Measurements from ENCODE around the gene FKBP1B.
A peak's percentile ranks its signal among the peaks of the same experiment; 100 is the strongest.
"Not testable (repeated sequence)": the region's sequence is repeated elsewhere in the genome, so short reads cannot be mapped to it uniquely, and the experiment has no call there.

The FKBP1B gene

DNA sequence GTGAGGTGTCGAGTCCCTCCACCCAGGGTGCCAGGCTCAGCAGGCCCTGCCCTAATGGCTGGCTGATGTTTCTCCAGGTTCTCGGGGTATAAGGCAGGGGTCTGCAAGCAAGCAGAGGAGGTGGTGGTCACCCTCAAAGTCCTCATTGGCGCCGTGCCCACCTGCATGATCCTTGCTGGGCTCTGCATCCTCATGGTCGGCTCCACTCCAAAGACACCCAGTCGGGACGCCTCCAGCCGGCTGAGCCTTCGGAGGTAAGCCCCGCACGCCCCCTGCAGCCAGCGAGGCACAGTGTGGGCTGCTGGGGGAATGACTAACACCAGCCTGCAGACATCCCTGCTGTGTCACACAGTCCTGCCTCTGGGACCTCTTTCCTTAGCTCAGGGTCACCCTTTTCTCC lies 25.5 kb upstream of the FKBP1B start:
- no peak overlapping the region for H3K4me3 ChIP-seq (ENCODE audit: low read length)
- no peaks in the 10 kb centered on the region for H3K9me3 ChIP-seq (ENCODE audit: insufficient read depth, low read depth, low read length)
- 78% methylated on average over 12 of the region's 12 CpGs for WGBS
- H3K9ac ChIP-seq (ENCODE audit: low read depth, low read length) = no peak overlapping the region
- peaks cover 26% of the 10 kb centered on the region for H3K4me1 ChIP-seq (ENCODE audit: insufficient read depth, low read length)
- no peak overlapping the region for H3K27ac ChIP-seq (ENCODE audit: low read depth, low read length)
- no peaks in the 10 kb centered on the region for H3K27me3 ChIP-seq (ENCODE audit: insufficient read depth, low read length)
- peaks cover 20% of the 10 kb centered on the region for H3K36me3 ChIP-seq (ENCODE audit: insufficient read depth, low read length)

GRCh38 chr2:24024996-24025663 lies 24.4 kb upstream of the FKBP1B start:
- H3K4me1 ChIP-seq (ENCODE audit: insufficient read depth, low read length) = peaks cover 26% of the 10 kb centered on the region
- 92% methylated on average over 17 of the region's 17 CpGs for WGBS
- peaks cover 31% of the 10 kb centered on the region for H3K36me3 ChIP-seq (ENCODE audit: insufficient read depth, low read length)
- no peaks in the 10 kb centered on the region for H3K27me3 ChIP-seq (ENCODE audit: insufficient read depth, low read length)
- peak overlapping the region; percentile 30; the same call in 1 of the 2 replicates for H3K9ac ChIP-seq (ENCODE audit: low read depth, low read length)
- H3K9me3 ChIP-seq (ENCODE audit: insufficient read depth, low read depth, low read length) = no peaks in the 10 kb centered on the region
- no peak overlapping the region for H3K4me3 ChIP-seq (ENCODE audit: low read length)
- peak overlapping the region; percentile 95 for H3K27ac ChIP-seq (ENCODE audit: low read depth, low read length)

DNA sequence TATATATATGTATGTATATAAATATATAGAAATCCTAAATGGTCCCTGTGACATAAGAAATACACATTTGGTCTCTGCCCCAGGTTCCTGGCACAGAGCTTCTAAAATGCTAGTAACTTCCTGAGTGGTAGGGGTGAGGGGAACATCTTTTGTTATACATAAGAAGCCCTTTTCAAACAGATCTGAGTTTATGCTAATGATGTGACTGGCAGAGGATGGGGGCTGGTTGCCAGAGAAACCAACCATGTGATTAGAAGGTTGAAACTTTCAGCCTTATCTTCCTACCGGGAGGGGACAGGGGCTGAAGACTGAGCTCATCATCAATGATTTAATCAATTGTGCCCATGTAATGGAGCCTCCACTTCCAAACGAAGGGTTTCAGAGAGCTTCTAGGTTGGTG lies 23.3 kb upstream of the FKBP1B start:
- H3K9me3 ChIP-seq (ENCODE audit: insufficient read depth, low read depth, low read length) = no peaks in the 10 kb centered on the region
- H3K36me3 ChIP-seq (ENCODE audit: insufficient read depth, low read length) = peaks cover 42% of the 10 kb centered on the region
- H3K4me3 ChIP-seq (ENCODE audit: low read length) = peak overlapping the region; percentile 28
- peaks cover 26% of the 10 kb centered on the region for H3K4me1 ChIP-seq (ENCODE audit: insufficient read depth, low read length)
- no peaks in the 10 kb centered on the region for H3K27me3 ChIP-seq (ENCODE audit: insufficient read depth, low read length)
- H3K9ac ChIP-seq (ENCODE audit: low read depth, low read length) = peak overlapping the region; percentile 17; the same call in 1 of the 2 replicates
- 9% methylated on average over 2 of the region's 2 CpGs for WGBS
- peak overlapping the region; percentile 95 for H3K27ac ChIP-seq (ENCODE audit: low read depth, low read length)

DNA sequence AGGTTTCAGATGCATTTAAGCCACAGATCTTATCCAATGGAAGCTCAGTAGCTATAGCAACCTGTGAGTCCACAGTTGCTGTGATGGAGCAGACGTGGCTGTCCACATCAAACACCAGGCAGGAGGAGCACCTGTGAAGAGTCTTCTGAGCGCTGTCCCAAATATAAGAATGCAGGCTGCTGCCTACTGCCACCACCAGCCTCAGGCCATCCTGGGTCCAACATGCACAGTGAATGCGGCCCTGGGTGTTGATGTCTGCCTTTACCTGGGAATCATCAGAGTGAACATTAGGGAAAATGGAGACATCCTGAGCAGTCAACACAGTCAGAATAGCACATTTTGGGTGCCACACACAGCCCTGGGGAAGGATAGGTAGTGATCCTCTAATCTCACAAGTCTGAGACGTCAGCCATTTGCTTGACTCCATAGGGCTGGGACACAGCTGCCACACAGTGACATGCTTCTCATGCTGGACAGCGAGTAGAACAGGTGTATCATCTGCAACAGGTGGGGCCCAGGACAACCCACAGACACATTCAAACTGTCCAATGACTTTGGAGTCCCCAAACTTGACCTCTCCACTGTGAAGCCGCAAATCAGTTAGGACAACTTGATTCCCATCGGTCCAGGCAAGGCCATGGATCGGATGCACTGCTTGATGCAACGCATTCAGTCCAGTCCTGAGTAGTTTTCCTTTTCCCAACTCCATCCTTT lies 10.6 kb upstream of the FKBP1B start:
- no peak overlapping the region for H3K9ac ChIP-seq (ENCODE audit: low read depth, low read length)
- H3K36me3 ChIP-seq (ENCODE audit: insufficient read depth, low read length) = peaks cover 45% of the 10 kb centered on the region
- no peak overlapping the region for H3K4me3 ChIP-seq (ENCODE audit: low read length)
- 97% methylated on average over 9 of the region's 9 CpGs for WGBS
- H3K27ac ChIP-seq (ENCODE audit: low read depth, low read length) = no peak overlapping the region
- H3K9me3 ChIP-seq (ENCODE audit: insufficient read depth, low read depth, low read length) = no peaks in the 10 kb centered on the region
- no peaks in the 10 kb centered on the region for H3K4me1 ChIP-seq (ENCODE audit: insufficient read depth, low read length)
- H3K27me3 ChIP-seq (ENCODE audit: insufficient read depth, low read length) = no peaks in the 10 kb centered on the region

DNA sequence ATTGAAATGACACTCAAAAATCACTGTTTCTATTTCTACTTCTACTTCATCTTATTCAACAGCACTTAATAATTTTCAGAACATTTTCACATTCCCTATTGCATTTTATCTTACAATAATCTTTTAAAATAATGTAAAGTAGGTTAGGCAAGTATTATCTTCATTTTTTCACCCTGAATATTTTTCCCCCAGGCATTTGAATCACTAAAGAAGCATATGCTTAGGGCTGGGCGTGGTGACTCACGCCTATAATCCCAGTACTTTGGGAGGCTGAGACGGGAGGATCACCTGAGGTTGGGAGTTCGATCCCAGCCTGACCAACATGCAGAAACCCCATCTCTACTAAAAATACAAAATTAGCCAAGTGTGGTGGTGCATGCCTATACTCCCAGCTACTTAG lies 9.0 kb upstream of the FKBP1B start:
- Histone ChIP-seq H3K4me3 (ENCODE audit: low read length) (no peak overlapping the region), H3K9me3 (ENCODE audit: insufficient read depth, low read depth, low read length) (no peaks in the 10 kb centered on the region), H3K4me1 (ENCODE audit: insufficient read depth, low read length) (no peaks in the 10 kb centered on the region), H3K9ac (ENCODE audit: low read depth, low read length) (no peak overlapping the region), H3K27me3 (ENCODE audit: insufficient read depth, low read length) (no peaks in the 10 kb centered on the region), H3K36me3 (ENCODE audit: insufficient read depth, low read length) (peaks cover 43% of the 10 kb centered on the region), H3K27ac (ENCODE audit: low read depth, low read length) (no peak overlapping the region)
- 88% methylated on average over 4 of the region's 4 CpGs for WGBS

GRCh38 chr2:24043133-24043532 lies 6.4 kb upstream of the FKBP1B start:
- H3K4me3 ChIP-seq (ENCODE audit: low read length); H3K27me3 ChIP-seq (ENCODE audit: insufficient read depth, low read length); H3K9me3 ChIP-seq (ENCODE audit: insufficient read depth, low read depth, low read length); H3K27ac ChIP-seq (ENCODE audit: low read depth, low read length); H3K9ac ChIP-seq (ENCODE audit: low read depth, low read length); H3K4me1 ChIP-seq (ENCODE audit: insufficient read depth, low read length): not testable (repeated sequence)
- 96% methylated on average over 6 of the region's 6 CpGs for whole genome bisulfite sequencing
- peaks cover 21% of the 10 kb centered on the region for H3K36me3 ChIP-seq (ENCODE audit: insufficient read depth, low read length)

DNA sequence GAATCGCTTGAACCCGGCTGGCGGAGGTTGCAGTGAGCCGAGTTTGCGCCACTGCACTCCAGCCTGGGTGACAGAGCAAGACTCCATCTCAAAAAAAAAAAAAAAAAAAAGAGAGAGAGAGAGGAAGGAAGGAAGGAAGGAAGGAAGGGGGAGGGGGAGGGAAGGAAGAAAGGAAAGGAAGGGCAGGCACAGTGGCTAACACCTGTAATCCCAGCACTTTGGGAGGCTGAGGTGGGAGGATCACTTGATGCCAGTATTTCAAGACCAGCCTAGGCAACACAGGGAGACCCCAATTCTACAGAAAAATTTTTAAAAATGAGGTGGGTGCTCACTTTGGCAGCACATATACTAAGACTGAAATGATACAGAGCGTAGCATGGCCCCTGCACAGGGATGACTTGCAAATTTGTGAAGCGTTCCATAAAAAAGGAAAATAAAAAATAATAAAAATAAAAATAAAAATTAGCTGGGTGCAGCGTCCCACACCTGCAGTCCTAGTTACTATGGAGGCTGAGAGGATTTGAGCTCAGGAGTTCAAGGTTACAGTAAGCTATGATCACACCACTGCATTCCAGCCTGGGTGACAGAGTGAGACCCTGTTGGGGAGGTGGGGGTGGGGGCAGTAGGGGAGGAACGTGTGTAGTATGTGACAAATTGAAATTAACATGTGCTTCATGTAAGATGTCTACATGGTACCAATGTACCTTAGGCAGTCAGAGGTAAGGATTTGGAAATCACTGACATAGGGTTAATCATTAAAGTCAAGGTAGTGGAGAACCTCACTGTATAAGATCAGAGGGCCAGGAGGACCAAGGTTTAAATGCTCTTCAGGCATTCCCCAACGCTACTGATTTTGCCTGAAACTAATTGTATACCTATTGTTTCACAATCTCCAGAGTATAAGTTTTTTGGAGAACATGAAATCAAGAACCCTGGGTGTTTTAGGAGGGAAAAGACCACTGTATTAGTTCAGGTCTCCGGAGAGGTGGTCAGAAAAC lies 3.7 kb upstream of the FKBP1B start:
- Histone ChIP-seq H3K9ac (ENCODE audit: low read depth, low read length) (no peak overlapping the region), H3K27ac (ENCODE audit: low read depth, low read length) (no peak overlapping the region), H3K4me1 (ENCODE audit: insufficient read depth, low read length) (peaks cover 10% of the 10 kb centered on the region), H3K4me3 (ENCODE audit: low read length) (peak overlapping the region; percentile 89), H3K27me3 (ENCODE audit: insufficient read depth, low read length) (no peaks in the 10 kb centered on the region), H3K9me3 (ENCODE audit: insufficient read depth, low read depth, low read length) (no peaks in the 10 kb centered on the region), H3K36me3 (ENCODE audit: insufficient read depth, low read length) (peaks cover 7% of the 10 kb centered on the region)
- WGBS = 80% methylated on average over 9 of the region's 11 CpGs

DNA sequence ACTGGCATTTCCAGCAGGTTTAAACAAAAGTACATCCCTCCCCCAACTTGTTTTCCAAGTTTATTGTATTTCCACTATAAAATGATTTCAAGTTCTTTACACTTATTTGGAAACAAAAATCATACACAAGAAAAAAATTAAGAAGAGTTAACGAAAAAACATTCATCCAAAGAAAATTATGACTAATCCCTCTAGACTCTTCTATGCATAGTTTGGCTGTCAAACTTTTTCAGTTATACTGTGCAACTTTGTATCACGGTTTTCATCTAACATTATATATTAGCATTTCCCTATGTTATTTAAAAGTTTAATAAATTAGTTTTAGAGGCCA lies 3.0 kb upstream of the FKBP1B start:
- Histone ChIP-seq H3K27me3 (ENCODE audit: insufficient read depth, low read length) (no peaks in the 10 kb centered on the region), H3K27ac (ENCODE audit: low read depth, low read length) (no peak overlapping the region), H3K9ac (ENCODE audit: low read depth, low read length) (peak overlapping the region; percentile 71; the same call in 1 of the 2 replicates), H3K36me3 (ENCODE audit: insufficient read depth, low read length) (peaks cover 7% of the 10 kb centered on the region), H3K9me3 (ENCODE audit: insufficient read depth, low read depth, low read length) (no peaks in the 10 kb centered on the region), H3K4me1 (ENCODE audit: insufficient read depth, low read length) (peaks cover 10% of the 10 kb centered on the region), H3K4me3 (ENCODE audit: low read length) (peak overlapping the region; percentile 89)
- 0% methylated on average over 1 of the region's 2 CpGs for WGBS

DNA sequence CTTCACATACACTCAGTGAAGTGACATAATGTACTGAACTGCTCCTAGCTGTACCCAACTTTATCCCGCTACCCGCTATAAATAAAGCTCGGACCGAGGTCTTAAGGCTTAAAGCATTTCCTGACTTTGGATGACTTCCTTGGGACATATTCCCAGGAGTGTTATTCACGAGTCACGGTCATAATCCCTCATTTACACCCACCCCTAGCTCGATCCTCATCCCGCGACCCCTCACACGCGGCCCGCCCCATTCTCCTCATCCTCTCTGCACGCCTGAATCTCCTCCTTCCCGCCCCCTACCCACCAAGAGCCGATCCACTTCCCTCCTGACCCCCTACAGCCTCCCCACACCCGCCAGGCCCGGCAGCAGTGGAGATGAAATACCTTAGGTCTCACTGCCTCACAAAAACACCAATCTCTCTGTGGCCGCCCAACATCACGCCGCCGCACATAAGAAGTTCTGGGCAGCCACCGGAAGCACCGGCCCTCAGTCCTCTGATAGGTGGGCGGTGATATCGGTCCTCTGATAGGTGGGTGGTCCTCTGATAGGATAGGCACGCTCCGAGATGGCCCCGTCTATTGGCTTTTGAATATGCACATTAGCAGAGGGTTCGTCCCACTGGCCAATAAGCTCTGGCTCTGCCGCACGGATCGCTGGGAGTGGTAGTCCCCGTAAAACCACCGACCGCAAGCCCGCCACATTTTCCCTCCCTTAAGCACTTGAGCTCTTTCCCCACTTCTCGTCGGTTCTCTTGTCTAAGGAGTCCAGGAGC lies 2.4 kb upstream of the FKBP1B start, which contains the start of gene WDCP:
Gene WDCP (minus strand): TSS at position 462 of the 773 bp plus-strand sequence. CDS start 7,897 bp downstream, outside the sequence.
- H3K4me1 ChIP-seq (ENCODE audit: insufficient read depth, low read length) = peaks cover 10% of the 10 kb centered on the region
- peaks cover 7% of the 10 kb centered on the region for H3K36me3 ChIP-seq (ENCODE audit: insufficient read depth, low read length)
- peak within 1 kb of the TSS; percentile 37; the same call in 1 of the 2 replicates for H3K27ac ChIP-seq (ENCODE audit: low read depth, low read length)
- H3K27me3 ChIP-seq (ENCODE audit: insufficient read depth, low read length) = no peaks in the 10 kb centered on the region
- WGBS = under 1% methylated on average over 38 of the region's 38 CpGs
- H3K4me3 ChIP-seq (ENCODE audit: low read length) = peak within 1 kb of the TSS; percentile 89
- H3K9ac ChIP-seq (ENCODE audit: low read depth, low read length) = peak within 1 kb of the TSS; percentile 71
- no peaks in the 10 kb centered on the region for H3K9me3 ChIP-seq (ENCODE audit: insufficient read depth, low read depth, low read length)

GRCh38 chr2:24047703-24048033 lies 1.9 kb upstream of the FKBP1B start:
- 51% methylated on average over 8 of the region's 8 CpGs for WGBS
- H3K36me3 ChIP-seq (ENCODE audit: insufficient read depth, low read length) = peaks cover 7% of the 10 kb centered on the region
- H3K9ac ChIP-seq (ENCODE audit: low read depth, low read length) = no peak overlapping the region
- H3K4me1 ChIP-seq (ENCODE audit: insufficient read depth, low read length) = peaks cover 10% of the 10 kb centered on the region
- no peak overlapping the region; the same call in 1 of the 2 replicates for H3K27ac ChIP-seq (ENCODE audit: low read depth, low read length)
- H3K9me3 ChIP-seq (ENCODE audit: insufficient read depth, low read depth, low read length) = no peaks in the 10 kb centered on the region
- no peaks in the 10 kb centered on the region for H3K27me3 ChIP-seq (ENCODE audit: insufficient read depth, low read length)
- H3K4me3 ChIP-seq (ENCODE audit: low read length) = peak overlapping the region; percentile 89
